K562 (cell line): Measurements from ENCODE around the gene OR7A5.

Source experiments
- CEBPB ChIP-seq: fragments of 450-650 bp; IDR thresholded peaks from 2 replicates; pipeline ENCODE4 v1.6.1; 2016; ENCODE audit warnings: missing genetic modification characterization, missing compliant biosample characterization
- CREB5 ChIP-seq: fragments of 250-450 bp; sonication (Bioruptor Pico); IDR thresholded peaks from 2 replicates; pipeline ENCODE4 v1.5.0; 2020; ENCODE audit warnings: mild to moderate bottlenecking
- GTF2F1 ChIP-seq: IDR thresholded peaks from 2 replicates; pipeline ENCODE4 v1.6.1; 2011; ENCODE audit warnings: low read depth, low read length, improper control_type of control experiment
- NFATC3 ChIP-seq: fragments of 450-650 bp; IDR thresholded peaks from 2 replicates; pipeline ENCODE4 v1.6.1; 2017; ENCODE audit warnings: mild to moderate bottlenecking
- NR3C1 ChIP-seq: sonication (generic); formaldehyde crosslinking; IDR thresholded peaks from 2 replicates; pipeline ENCODE4 v1.8.1; 2022; ENCODE audit warnings: missing genetic modification reagents
- POLR2A ChIP-seq: fragments of 450-650 bp; conservative IDR thresholded peaks from 2 replicates; pipeline ENCODE4 v1.6.1; 2016
- POLR2AphosphoS5 ChIP-seq: IDR thresholded peaks from 2 replicates; pipeline ENCODE4 v1.6.1; 2011; ENCODE audit warnings: mild to moderate bottlenecking, low read depth, low read length, moderate library complexity; ENCODE audit not compliant: control insufficient read depth, insufficient read depth
- SRSF7 ChIP-seq: fragments of 200-400 bp; formaldehyde crosslinking; optimal IDR thresholded peaks from 2 replicates; pipeline ENCODE3; 2017; ENCODE audit warnings: mild to moderate bottlenecking, low read depth, low read length
- YY1 ChIP-seq, 3 experiments: IDR thresholded peaks; 2 replicates each; pipeline ENCODE4 v1.6.1; 2011; ENCODE audit warnings: low read length in 2 of 3, mild to moderate bottlenecking in 2 of 3, moderate library complexity in 2 of 3, borderline replicate concordance in 1 of 3, control low read depth in 1 of 3, low read depth in 1 of 3; ENCODE audit not compliant: insufficient read depth in 3 of 3, insufficient replicate concordance in 2 of 3, control insufficient read depth in 1 of 3, insufficient read length in 1 of 3; ENCODE audit errors: extremely low read depth in 1 of 3
- ZNF668 ChIP-seq: fragments of 250-450 bp; sonication (Bioruptor Pico); IDR thresholded peaks from 2 replicates; pipeline ENCODE4 v1.8.0; 2022; ENCODE audit warnings: mild to moderate bottlenecking, inconsistent platforms
- TF ChIP-seq, protein P1 (sequence below), 3 experiments: IDR thresholded peaks in 2 of 3; conservative IDR thresholded peaks in 1 of 3; 2 replicates each; pipeline ENCODE4 v1.5.1; 2011 to 2012; ENCODE audit warnings: low read length in 3 of 3, mild to moderate bottlenecking in 3 of 3, control low read depth in 2 of 3, improper control_type of control experiment in 1 of 3, inconsistent platforms in 1 of 3, low read depth in 1 of 3, mixed read lengths in 1 of 3, moderate library complexity in 1 of 3; ENCODE audit not compliant: insufficient read depth in 2 of 3
- TF ChIP-seq, protein P2 (sequence below), 3 experiments: fragments of 200-800 bp in 1 of 3; fragments of 250-450 bp in 1 of 3; fragments of 450-650 bp in 1 of 3; sonication (Bioruptor Pico) in 1 of 3; sonication (Bioruptor generic) in 1 of 3; formaldehyde crosslinking in 1 of 3; IDR thresholded peaks; 2 replicates each; pipeline versions ENCODE4 v1.6.1 to v1.8.0; 2016 to 2022; ENCODE audit warnings: mild to moderate bottlenecking in 2 of 3, missing genetic modification characterization in 2 of 3, missing compliant biosample characterization in 1 of 3, moderate library complexity in 1 of 3

GRCh38 chr19:14826006-14826405 lies 9.0 kb downstream of the OR7A5 start:
- no peak for TF ChIP-seq POLR2A
- TF ChIP-seq, protein P1, sequence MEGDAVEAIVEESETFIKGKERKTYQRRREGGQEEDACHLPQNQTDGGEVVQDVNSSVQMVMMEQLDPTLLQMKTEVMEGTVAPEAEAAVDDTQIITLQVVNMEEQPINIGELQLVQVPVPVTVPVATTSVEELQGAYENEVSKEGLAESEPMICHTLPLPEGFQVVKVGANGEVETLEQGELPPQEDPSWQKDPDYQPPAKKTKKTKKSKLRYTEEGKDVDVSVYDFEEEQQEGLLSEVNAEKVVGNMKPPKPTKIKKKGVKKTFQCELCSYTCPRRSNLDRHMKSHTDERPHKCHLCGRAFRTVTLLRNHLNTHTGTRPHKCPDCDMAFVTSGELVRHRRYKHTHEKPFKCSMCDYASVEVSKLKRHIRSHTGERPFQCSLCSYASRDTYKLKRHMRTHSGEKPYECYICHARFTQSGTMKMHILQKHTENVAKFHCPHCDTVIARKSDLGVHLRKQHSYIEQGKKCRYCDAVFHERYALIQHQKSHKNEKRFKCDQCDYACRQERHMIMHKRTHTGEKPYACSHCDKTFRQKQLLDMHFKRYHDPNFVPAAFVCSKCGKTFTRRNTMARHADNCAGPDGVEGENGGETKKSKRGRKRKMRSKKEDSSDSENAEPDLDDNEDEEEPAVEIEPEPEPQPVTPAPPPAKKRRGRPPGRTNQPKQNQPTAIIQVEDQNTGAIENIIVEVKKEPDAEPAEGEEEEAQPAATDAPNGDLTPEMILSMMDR (IDR thresholded peaks at IDR 0.05 in 2 of 3, conservative IDR thresholded peaks at IDR 0.05 in 1 of 3; ENCODE audit: insufficient read depth in 2 of 3, low read depth in 1 of 3, low read length in 3 of 3), result no peak
- no peak for TF ChIP-seq POLR2AphosphoS5
- TF ChIP-seq NFATC3, result no peak
- TF ChIP-seq, protein P2, sequence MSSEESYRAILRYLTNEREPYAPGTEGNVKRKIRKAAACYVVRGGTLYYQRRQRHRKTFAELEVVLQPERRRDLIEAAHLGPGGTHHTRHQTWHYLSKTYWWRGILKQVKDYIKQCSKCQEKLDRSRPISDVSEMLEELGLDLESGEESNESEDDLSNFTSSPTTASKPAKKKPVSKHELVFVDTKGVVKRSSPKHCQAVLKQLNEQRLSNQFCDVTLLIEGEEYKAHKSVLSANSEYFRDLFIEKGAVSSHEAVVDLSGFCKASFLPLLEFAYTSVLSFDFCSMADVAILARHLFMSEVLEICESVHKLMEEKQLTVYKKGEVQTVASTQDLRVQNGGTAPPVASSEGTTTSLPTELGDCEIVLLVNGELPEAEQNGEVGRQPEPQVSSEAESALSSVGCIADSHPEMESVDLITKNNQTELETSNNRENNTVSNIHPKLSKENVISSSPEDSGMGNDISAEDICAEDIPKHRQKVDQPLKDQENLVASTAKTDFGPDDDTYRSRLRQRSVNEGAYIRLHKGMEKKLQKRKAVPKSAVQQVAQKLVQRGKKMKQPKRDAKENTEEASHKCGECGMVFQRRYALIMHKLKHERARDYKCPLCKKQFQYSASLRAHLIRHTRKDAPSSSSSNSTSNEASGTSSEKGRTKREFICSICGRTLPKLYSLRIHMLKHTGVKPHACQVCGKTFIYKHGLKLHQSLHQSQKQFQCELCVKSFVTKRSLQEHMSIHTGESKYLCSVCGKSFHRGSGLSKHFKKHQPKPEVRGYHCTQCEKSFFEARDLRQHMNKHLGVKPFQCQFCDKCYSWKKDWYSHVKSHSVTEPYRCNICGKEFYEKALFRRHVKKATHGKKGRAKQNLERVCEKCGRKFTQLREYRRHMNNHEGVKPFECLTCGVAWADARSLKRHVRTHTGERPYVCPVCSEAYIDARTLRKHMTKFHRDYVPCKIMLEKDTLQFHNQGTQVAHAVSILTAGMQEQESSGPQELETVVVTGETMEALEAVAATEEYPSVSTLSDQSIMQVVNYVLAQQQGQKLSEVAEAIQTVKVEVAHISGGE (CRISPR knock-in tag; IDR thresholded peaks at IDR 0.05), result no peak
- TF ChIP-seq NR3C1 (CRISPR knock-in tag), result no peak
- no peak for TF ChIP-seq CREB5 (CRISPR knock-in tag)
- no peak for TF ChIP-seq ZNF668 (CRISPR knock-in tag)
- no peak for TF ChIP-seq YY1 (IDR thresholded peaks at IDR 0.05; ENCODE audit: borderline replicate concordance in 1 of 3, control insufficient read depth in 1 of 3, extremely low read depth in 1 of 3, insufficient read depth in 3 of 3, insufficient read length in 1 of 3, insufficient replicate concordance in 2 of 3, low read depth in 1 of 3, low read length in 2 of 3)
- no peak for TF ChIP-seq SRSF7
- TF ChIP-seq GTF2F1, result no peak
- no peak for TF ChIP-seq CEBPB (tag)
